ENCODE results near the gene SNAPC5. TPM values are rescaled to one million over a fixed set of nuclear protein-coding genes. Genes with fewer than 3 reads are reported as not detected.

SNAPC5 gene
- total and polyA plus RNA-seq, 2 of the 8 experiments (the other 6 are each of a cell fraction or from before 2014, with no cell fraction given), result 18.7 to 23.1 TPM

DNA sequence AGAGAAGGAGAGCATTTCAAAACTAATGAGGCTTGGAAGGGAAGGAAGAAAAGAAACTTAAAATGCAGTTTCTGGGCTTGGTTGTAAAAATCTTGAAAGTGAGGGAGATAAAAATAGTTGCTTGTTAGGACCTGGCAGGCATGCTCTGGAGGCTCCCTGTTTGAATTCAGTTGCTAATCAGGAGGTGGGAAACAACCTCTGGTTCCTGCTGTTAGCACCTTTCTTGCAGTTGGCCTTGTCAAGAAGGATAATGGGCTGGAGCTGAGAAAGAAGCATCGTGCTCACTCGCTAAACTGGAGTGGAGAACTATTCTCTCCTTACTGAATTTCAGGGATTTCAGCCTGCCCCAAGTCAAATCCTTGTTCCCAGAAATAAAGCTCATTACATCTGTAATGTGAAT, 23.4 kb downstream of the SNAPC5 start (continued):
- TF ChIP-seq POU5F1 (IDR thresholded peaks at IDR 0.05; ENCODE audit: low read depth, low read length), result no peak
- 0 out of 2 replicates have a peak, but pooled peaks have one; percentile 34 for TF ChIP-seq SP1 (IDR thresholded peaks at IDR 0.05; ENCODE audit: low read depth, low read length)
- TF ChIP-seq NANOG (IDR thresholded peaks at IDR 0.05; ENCODE audit: insufficient read depth, low read depth, low read length, poor library complexity, severe bottlenecking), result no peak
- TF ChIP-seq BCL11A (IDR thresholded peaks at IDR 0.05; ENCODE audit: low read depth in 2 of 2, low read length in 2 of 2), result no peak
- peak in 1 of 2 experiments; percentile 57; a peak in 1 of 4 replicates for TF ChIP-seq SIN3A (conservative IDR thresholded peaks at IDR 0.05 in 1 of 2, IDR thresholded peaks at IDR 0.05 in 1 of 2; ENCODE audit: low read depth in 1 of 2, low read length in 2 of 2)
- TF ChIP-seq RFX5 (IDR thresholded peaks at IDR 0.05; ENCODE audit: borderline replicate concordance, low read depth, low read length), result no peak
- TF ChIP-seq PHF8 (conservative IDR thresholded peaks at IDR 0.05; ENCODE audit: low read depth, low read length), result no peak
- TF ChIP-seq RXRA (IDR thresholded peaks at IDR 0.05; ENCODE audit: insufficient read depth, low read depth, low read length), result no peak
- 0 out of 2 replicates have a peak, but pooled peaks have one; percentile 3 for TF ChIP-seq EGR1 (IDR thresholded peaks at IDR 0.05; ENCODE audit: borderline replicate concordance, low read depth, low read length)
- TF ChIP-seq SAP30 (IDR thresholded peaks at IDR 0.05; ENCODE audit: insufficient read depth, insufficient replicate concordance, low read length), result no peak
- TF ChIP-seq, protein P1, sequence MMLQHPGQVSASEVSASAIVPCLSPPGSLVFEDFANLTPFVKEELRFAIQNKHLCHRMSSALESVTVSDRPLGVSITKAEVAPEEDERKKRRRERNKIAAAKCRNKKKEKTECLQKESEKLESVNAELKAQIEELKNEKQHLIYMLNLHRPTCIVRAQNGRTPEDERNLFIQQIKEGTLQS (IDR thresholded peaks at IDR 0.05; ENCODE audit: insufficient read depth, low read depth, low read length), result no peak
- no peak for TF ChIP-seq SP4 (IDR thresholded peaks at IDR 0.05; ENCODE audit: low read length)
- TF ChIP-seq CTBP2 (IDR thresholded peaks at IDR 0.05; ENCODE audit: borderline replicate concordance, insufficient read depth, insufficient read length, low read length), result no peak
- TF ChIP-seq YY1 (IDR thresholded peaks at IDR 0.05; ENCODE audit: low read depth, low read length), result no peak
- TF ChIP-seq TBP (IDR thresholded peaks at IDR 0.05; ENCODE audit: low read depth, low read length), result peak; percentile 41; the same call in 1 of the 2 replicates
- TF ChIP-seq, protein P2, sequence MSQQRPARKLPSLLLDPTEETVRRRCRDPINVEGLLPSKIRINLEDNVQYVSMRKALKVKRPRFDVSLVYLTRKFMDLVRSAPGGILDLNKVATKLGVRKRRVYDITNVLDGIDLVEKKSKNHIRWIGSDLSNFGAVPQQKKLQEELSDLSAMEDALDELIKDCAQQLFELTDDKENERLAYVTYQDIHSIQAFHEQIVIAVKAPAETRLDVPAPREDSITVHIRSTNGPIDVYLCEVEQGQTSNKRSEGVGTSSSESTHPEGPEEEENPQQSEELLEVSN (IDR thresholded peaks at IDR 0.05), result peak; percentile 72; the same call in 1 of the 2 replicates
